ENCODE results near the gene HRNR.

HRNR gene

DNA sequence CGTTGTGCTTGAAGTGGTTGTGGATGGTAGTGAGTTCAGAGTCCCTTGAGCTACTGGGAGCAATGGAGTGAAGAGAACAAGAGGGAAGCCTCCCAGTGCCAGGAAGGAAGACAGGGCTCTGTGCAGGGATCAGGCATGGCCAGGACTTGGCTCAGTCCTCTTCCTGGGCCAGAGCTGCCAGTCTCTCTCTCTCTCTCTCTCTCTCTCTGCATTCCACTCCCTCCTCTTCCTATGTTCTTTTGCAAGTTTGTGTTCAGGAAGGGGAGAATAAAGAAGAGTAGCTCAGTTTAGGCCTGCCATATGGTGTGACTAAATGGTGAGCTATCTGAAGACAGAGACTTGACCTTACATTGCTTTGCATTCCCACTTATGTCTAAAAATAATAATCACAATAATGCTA, 44.4 kb downstream of the HRNR start:
- TF ChIP-seq CTCF (IDR thresholded peaks at IDR 0.05; ENCODE audit: extremely low read depth, insufficient read depth, missing control alignments) = no peak
- in situ Hi-C loops (cut with MboI; ENCODE audit: low pct_unique_long_range_greater_than_20kb, low sequenced_read_pairs, unreplicated experiment) = no loop called here
- no peak for DNase-seq (ENCODE audit: low spot score)

- in situ Hi-C loops (cut with MboI; ENCODE audit: low pct_unique_long_range_greater_than_20kb, low sequenced_read_pairs, unreplicated experiment) = no loop called here
- TF ChIP-seq CTCF (IDR thresholded peaks at IDR 0.05; ENCODE audit: extremely low read depth, insufficient read depth, missing control alignments) = no peak
These were observed 53.6 kb downstream of the HRNR start for GRCh38 chr1:152170287-152170905.

DNA sequence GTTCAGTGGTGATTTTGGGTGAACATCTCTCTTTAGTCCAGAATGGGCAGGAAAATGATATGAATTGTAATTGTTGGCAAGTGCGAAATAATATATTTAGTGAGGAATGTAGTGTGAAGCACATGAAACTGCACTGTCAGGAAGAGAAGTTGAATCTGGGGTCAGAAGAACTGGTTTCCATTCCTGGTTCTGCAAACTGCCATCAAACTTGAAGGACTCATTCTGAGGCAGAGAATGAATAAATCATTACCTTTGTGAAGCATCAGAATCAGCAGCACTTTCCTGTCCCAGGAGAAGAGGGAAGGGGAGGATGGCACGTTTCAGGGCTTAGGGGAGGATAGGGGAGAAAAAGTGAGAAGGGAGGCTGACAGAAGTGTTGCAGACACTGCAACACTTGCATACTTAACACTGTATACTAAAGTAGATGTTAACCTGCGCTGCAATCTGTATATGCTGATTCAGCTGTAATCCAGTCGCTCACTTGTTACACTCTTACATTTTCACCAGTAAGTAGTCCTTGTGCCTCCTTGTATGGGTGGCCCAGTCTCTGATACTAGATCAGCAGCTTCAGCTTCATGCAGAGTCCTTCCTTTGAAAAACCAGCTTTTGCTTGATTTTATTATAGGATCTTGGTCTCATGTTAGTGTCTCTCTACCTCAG, 54.5 kb downstream of the HRNR start:
- in situ Hi-C loops (cut with MboI; ENCODE audit: low pct_unique_long_range_greater_than_20kb, low sequenced_read_pairs, unreplicated experiment) = no loop called here
- no peak for TF ChIP-seq CTCF (IDR thresholded peaks at IDR 0.05; ENCODE audit: extremely low read depth, insufficient read depth, missing control alignments)
- no peak for DNase-seq (ENCODE audit: low spot score)

More at GRCh38 chr1:152170287-152170905, 53.6 kb downstream of the HRNR start:
- no peak for DNase-seq (ENCODE audit: low spot score)

- no peak for DNase-seq (ENCODE audit: low spot score)
- in situ Hi-C loops (cut with MboI; ENCODE audit: low pct_unique_long_range_greater_than_20kb, low sequenced_read_pairs, unreplicated experiment) = no loop called here
- no peak for TF ChIP-seq CTCF (IDR thresholded peaks at IDR 0.05; ENCODE audit: extremely low read depth, insufficient read depth, missing control alignments)
These were observed 55.5 kb downstream of the HRNR start for GRCh38 chr1:152168535-152168868.

- no peak for TF ChIP-seq CTCF (IDR thresholded peaks at IDR 0.05; ENCODE audit: extremely low read depth, insufficient read depth, missing control alignments)
- no peak for DNase-seq (ENCODE audit: low spot score)
- in situ Hi-C loops (cut with MboI; ENCODE audit: low pct_unique_long_range_greater_than_20kb, low sequenced_read_pairs, unreplicated experiment) = no loop called here
These were observed 56.0 kb downstream of the HRNR start for GRCh38 chr1:152167835-152168534.

DNA sequence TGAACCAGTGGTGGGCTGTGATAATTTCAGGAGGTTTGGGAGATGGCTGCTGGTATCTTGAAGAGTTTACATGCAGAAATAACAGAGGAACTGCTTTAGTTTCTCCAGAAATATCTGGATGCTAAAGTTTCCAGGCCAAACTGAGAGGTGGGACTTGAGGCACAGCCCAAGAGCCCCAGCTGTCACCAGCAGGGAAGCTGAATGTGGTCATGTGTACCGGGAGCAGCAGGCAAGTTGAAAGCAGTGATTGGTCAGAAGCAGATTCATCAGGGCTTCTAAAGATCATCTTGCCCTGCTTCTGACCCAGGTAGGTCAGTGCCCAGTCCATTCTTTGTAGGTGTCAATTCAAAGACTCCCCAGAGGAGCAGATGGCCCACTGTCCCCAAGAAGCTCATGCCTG, 57.0 kb downstream of the HRNR start:
- TF ChIP-seq CTCF (IDR thresholded peaks at IDR 0.05; ENCODE audit: extremely low read depth, insufficient read depth, missing control alignments) = no peak
- DNase-seq (ENCODE audit: low spot score) = no peak
- in situ Hi-C loops (cut with MboI; ENCODE audit: low pct_unique_long_range_greater_than_20kb, low sequenced_read_pairs, unreplicated experiment) = no loop called here

Data from GM13977 (cell line).